ENCODE measurements around the gene SND1. TPM values are rescaled to one million over a fixed set of nuclear protein-coding genes. Genes with fewer than 3 reads are reported as not detected.

Gene SND1
- total and polyA plus RNA-seq, 3 experiments from 2014 or later: 121 to 203 (median 198) TPM

GRCh38 chr7:127682140-127682539, 30.1 kb downstream of the SND1 start:
- Mint-ChIP-seq H3K36me3 (peaks cover 19 to 56% (median 30%) of the 10 kb centered on the region in 3 donors), H3K4me1 (peaks cover 56 to 65% (median 56%) of the 10 kb centered on the region in 3 donors), H3K9me3 (peaks cover 9 to 19% (median 17%) of the 10 kb centered on the region in 5 donors), H3K4me3 (no peak overlapping the region), H3K27me3 (no peaks in the 10 kb centered on the region), H3K27ac (no peak overlapping the region)
- ChIA-PET CTCF (no interaction called here), POLR2A (no interaction called here)
- Histone ChIP-seq H3K4me3 (ENCODE audit: low read length) (no peak overlapping the region), H3K4me1 (ENCODE audit: insufficient read depth, low read length) (no peaks in the 10 kb centered on the region), H3K9me3 (ENCODE audit: low read length) (peaks cover 6% of the 10 kb centered on the region), H3K36me3 (ENCODE audit: insufficient read depth, low read length) (no peaks in the 10 kb centered on the region), H3K27me3 (ENCODE audit: insufficient read depth, low read length, poor library complexity, severe bottlenecking) (no peaks in the 10 kb centered on the region), H3K27ac (ENCODE audit: low read depth, low read length) (no peak overlapping the region)
- no peak for DNase-seq

- peaks cover 9 to 16% (median 15%) of the 10 kb centered on the region in 5 donors for H3K9me3 Mint-ChIP-seq
- Histone ChIP-seq H3K4me1 (ENCODE audit: insufficient read depth, low read length) (no peaks in the 10 kb centered on the region), H3K27me3 (ENCODE audit: insufficient read depth, low read length, poor library complexity, severe bottlenecking) (no peaks in the 10 kb centered on the region), H3K4me3 (ENCODE audit: low read length) (no peak overlapping the region), H3K27ac (ENCODE audit: low read depth, low read length) (no peak overlapping the region), H3K9me3 (ENCODE audit: low read length) (peaks cover under 1% of the 10 kb centered on the region), H3K36me3 (ENCODE audit: insufficient read depth, low read length) (peaks cover 5% of the 10 kb centered on the region)
- no peak for DNase-seq
- peak overlapping the region in 4 of 8 donors; percentile 13 to 59 (median 48) for H3K27ac Mint-ChIP-seq
- peaks cover 13 to 51% (median 20%) of the 10 kb centered on the region in 3 donors for H3K36me3 Mint-ChIP-seq
- ChIA-PET CTCF (no interaction called here), POLR2A (no interaction called here)
- peaks cover 50 to 55% (median 51%) of the 10 kb centered on the region in 3 donors for H3K4me1 Mint-ChIP-seq
- no peaks in the 10 kb centered on the region for H3K27me3 Mint-ChIP-seq
- H3K4me3 Mint-ChIP-seq: no peak overlapping the region
Measured at GRCh38 chr7:127683776-127684681, 32.0 kb downstream of the SND1 start.

- H3K27me3 Mint-ChIP-seq: no peaks in the 10 kb centered on the region
- no peak overlapping the region for H3K4me3 Mint-ChIP-seq
- no peak overlapping the region for H3K27ac Mint-ChIP-seq
- Histone ChIP-seq H3K9me3 (ENCODE audit: low read length) (no peaks in the 10 kb centered on the region), H3K4me3 (ENCODE audit: low read length) (no peak overlapping the region), H3K4me1 (ENCODE audit: insufficient read depth, low read length) (no peaks in the 10 kb centered on the region), H3K36me3 (ENCODE audit: insufficient read depth, low read length) (peaks cover 21% of the 10 kb centered on the region), H3K27ac (ENCODE audit: low read depth, low read length) (no peak overlapping the region), H3K27me3 (ENCODE audit: insufficient read depth, low read length, poor library complexity, severe bottlenecking) (no peaks in the 10 kb centered on the region)
- H3K4me1 Mint-ChIP-seq: peaks cover 32 to 55% (median 36%) of the 10 kb centered on the region in 3 donors
- H3K36me3 Mint-ChIP-seq: peaks cover 0 to 71% (median 20%) of the 10 kb centered on the region in 3 donors
- DNase-seq: no peak
- CTCF ChIA-PET: no interaction called here
- H3K9me3 Mint-ChIP-seq: no peaks in the 10 kb centered on the region
- POLR2A ChIA-PET: no interaction called here
Measured at GRCh38 chr7:127689194-127689772, 37.3 kb downstream of the SND1 start.

- ChIA-PET POLR2A (no interaction called here), CTCF (no interaction called here)
- no peak overlapping the region for H3K4me3 ChIP-seq (ENCODE audit: low read length)
- H3K36me3 Mint-ChIP-seq: peaks cover 0 to 79% (median 20%) of the 10 kb centered on the region in 3 donors
- H3K9me3 Mint-ChIP-seq: no peaks in the 10 kb centered on the region
- no peaks in the 10 kb centered on the region for H3K27me3 ChIP-seq (ENCODE audit: insufficient read depth, low read length, poor library complexity, severe bottlenecking)
- peaks cover 32% of the 10 kb centered on the region for H3K36me3 ChIP-seq (ENCODE audit: insufficient read depth, low read length)
- H3K4me1 Mint-ChIP-seq: peaks cover 23 to 53% (median 25%) of the 10 kb centered on the region in 3 donors
- H3K27ac Mint-ChIP-seq: peak overlapping the region in 3 of 8 donors; percentile 43 to 75 (median 64)
- H3K4me3 Mint-ChIP-seq: no peak overlapping the region
- H3K27ac ChIP-seq (ENCODE audit: low read depth, low read length): no peak overlapping the region
- H3K9me3 ChIP-seq (ENCODE audit: low read length): no peaks in the 10 kb centered on the region
- no peak for DNase-seq
- no peaks in the 10 kb centered on the region for H3K4me1 ChIP-seq (ENCODE audit: insufficient read depth, low read length)
- no peaks in the 10 kb centered on the region for H3K27me3 Mint-ChIP-seq
Measured at GRCh38 chr7:127690337-127690736, 38.3 kb downstream of the SND1 start.

- no peaks in the 10 kb centered on the region for H3K27me3 Mint-ChIP-seq
- H3K4me3 Mint-ChIP-seq: no peak overlapping the region
- H3K4me1 Mint-ChIP-seq: peaks cover 19 to 54% (median 25%) of the 10 kb centered on the region in 3 donors
- peak overlapping the region in 1 of 8 donors; percentile 64 for H3K27ac Mint-ChIP-seq
- ChIA-PET POLR2A (no interaction called here), CTCF (no interaction called here)
- no peak overlapping the region for H3K4me3 ChIP-seq (ENCODE audit: low read length)
- H3K27ac ChIP-seq (ENCODE audit: low read depth, low read length): no peak overlapping the region
- no peaks in the 10 kb centered on the region for H3K9me3 ChIP-seq (ENCODE audit: low read length)
- H3K4me1 ChIP-seq (ENCODE audit: insufficient read depth, low read length): no peaks in the 10 kb centered on the region
- H3K36me3 Mint-ChIP-seq: peaks cover 2 to 80% (median 23%) of the 10 kb centered on the region in 3 donors
- no peaks in the 10 kb centered on the region for H3K9me3 Mint-ChIP-seq
- DNase-seq: no peak
- H3K27me3 ChIP-seq (ENCODE audit: insufficient read depth, low read length, poor library complexity, severe bottlenecking): no peaks in the 10 kb centered on the region
- peaks cover 37% of the 10 kb centered on the region for H3K36me3 ChIP-seq (ENCODE audit: insufficient read depth, low read length)
Measured at GRCh38 chr7:127690806-127691205, 38.8 kb downstream of the SND1 start.

- H3K36me3 Mint-ChIP-seq: peaks cover 4 to 77% (median 24%) of the 10 kb centered on the region in 3 donors
Measured at GRCh38 chr7:127692200-127692599, 40.2 kb downstream of the SND1 start.

GRCh38 chr7:127699853-127700252, 47.9 kb downstream of the SND1 start:
- H3K4me1 Mint-ChIP-seq: peaks cover 2 to 23% (median 7%) of the 10 kb centered on the region in 3 donors
- H3K36me3 Mint-ChIP-seq: peaks cover 4 to 95% (median 24%) of the 10 kb centered on the region in 3 donors
- no peaks in the 10 kb centered on the region for H3K9me3 Mint-ChIP-seq
- H3K4me3 Mint-ChIP-seq: no peak overlapping the region
- Histone ChIP-seq H3K36me3 (ENCODE audit: insufficient read depth, low read length) (peaks cover 65% of the 10 kb centered on the region), H3K27me3 (ENCODE audit: insufficient read depth, low read length, poor library complexity, severe bottlenecking) (no peaks in the 10 kb centered on the region), H3K9me3 (ENCODE audit: low read length) (no peaks in the 10 kb centered on the region), H3K27ac (ENCODE audit: low read depth, low read length) (no peak overlapping the region), H3K4me3 (ENCODE audit: low read length) (no peak overlapping the region), H3K4me1 (ENCODE audit: insufficient read depth, low read length) (no peaks in the 10 kb centered on the region)
- DNase-seq: no peak
- ChIA-PET POLR2A (no interaction called here), CTCF (no interaction called here)
- no peaks in the 10 kb centered on the region for H3K27me3 Mint-ChIP-seq
- peak overlapping the region in 3 of 8 donors; percentile 6 to 74 (median 35) for H3K27ac Mint-ChIP-seq

More at GRCh38 chr7:127692200-127692599, 40.2 kb downstream of the SND1 start:
- no peaks in the 10 kb centered on the region for H3K27me3 ChIP-seq (ENCODE audit: insufficient read depth, low read length, poor library complexity, severe bottlenecking)
- H3K4me3 ChIP-seq (ENCODE audit: low read length): no peak overlapping the region
- no peaks in the 10 kb centered on the region for H3K9me3 ChIP-seq (ENCODE audit: low read length)
- peak overlapping the region in 3 of 8 donors; percentile 35 to 52 (median 43) for H3K27ac Mint-ChIP-seq
- H3K36me3 ChIP-seq (ENCODE audit: insufficient read depth, low read length): peaks cover 47% of the 10 kb centered on the region
- peaks cover 22 to 53% (median 22%) of the 10 kb centered on the region in 3 donors for H3K4me1 Mint-ChIP-seq
- no peak overlapping the region for H3K4me3 Mint-ChIP-seq
- POLR2A ChIA-PET: no interaction called here
- H3K9me3 Mint-ChIP-seq: no peaks in the 10 kb centered on the region
- CTCF ChIA-PET: interaction anchor here (1.9 kb wide), 1 partner anchor 16 kb away, joined by 7 read pairs; no protein-coding TSS in a partner anchor
- H3K4me1 ChIP-seq (ENCODE audit: insufficient read depth, low read length): no peaks in the 10 kb centered on the region
- no peak for DNase-seq
- no peaks in the 10 kb centered on the region for H3K27me3 Mint-ChIP-seq
- no peak overlapping the region for H3K27ac ChIP-seq (ENCODE audit: low read depth, low read length)

Measured in CD8-positive, alpha-beta memory T cell (primary cell).